Transverse colon (tissue), 4 donors: ENCODE measurements around the gene ZNF728. TPM values are rescaled to one million over a fixed set of nuclear protein-coding genes. Genes with fewer than 3 reads are reported as not detected.
"Not testable (repeated sequence)": the region's sequence is repeated elsewhere in the genome, so short reads cannot be mapped to it uniquely, and the experiment has no call there.

Experiments used
- DNase-seq: peaks from one replicate; pipeline ENCODE4 v3.0.0-alpha.2; 2019
- H3K27ac ChIP-seq, 4 donors: fragments of 200-600 bp; sonication (generic); 2 replicates each; pipeline ENCODE4 v1.5.1; 2016 to 2018; ENCODE audit warnings: inconsistent platforms in 4 of 4
- H3K27me3 ChIP-seq: fragments of 200-600 bp; sonication (generic); 2 replicates; pipeline ENCODE4 v1.5.1; 2017; ENCODE audit warnings: inconsistent platforms
- H3K36me3 ChIP-seq, 4 donors: fragments of 200-600 bp; sonication (generic); 2 replicates each; pipeline ENCODE4 v1.5.1; 2017 to 2019; ENCODE audit warnings: inconsistent platforms in 4 of 4
- H3K4me1 ChIP-seq, 4 donors: fragments of 200-600 bp; sonication (generic); 2 replicates each; pipeline ENCODE4 v1.5.1; 2017 to 2020; ENCODE audit warnings: inconsistent platforms in 4 of 4
- H3K4me3 ChIP-seq, 4 donors: fragments of 200-600 bp; sonication (generic); 1 replicate in 1 of 4; 2 replicates in 3 of 4; pipeline versions ENCODE4 v1.5.1 to v1.6.1; 2017 to 2019; ENCODE audit warnings: inconsistent platforms in 4 of 4
- H3K9me3 ChIP-seq, 2 donors: fragments of 200-600 bp; sonication (generic); 2 replicates each; pipeline ENCODE4 v1.5.1; 2017 to 2019; ENCODE audit warnings: inconsistent platforms in 2 of 2
- EP300 ChIP-seq: sonication (generic); formaldehyde crosslinking; IDR thresholded peaks from one replicate; pipeline ENCODE4 v1.6.1; 2017; ENCODE audit warnings: antibody characterized with exemption, low read depth
- POLR2A ChIP-seq: fragments of 450-650 bp; IDR thresholded peaks from one replicate; pipeline ENCODE4 v1.6.1; 2016; ENCODE audit warnings: antibody characterized with exemption, mild to moderate bottlenecking, moderate library complexity
- POLR2AphosphoS5 ChIP-seq, 3 donors: sonication (generic); formaldehyde crosslinking; IDR thresholded peaks; one replicate each; pipeline ENCODE4 v1.6.1; 2016; ENCODE audit warnings: antibody characterized with exemption in 3 of 3
- WGBS, 2 donors: methylation state at CpG; one replicate each; pipeline ENCODE4 v1.1.5; 2018; ENCODE audit warnings: low coverage in 1 of 2; 5-methylcytosine and 5-hydroxymethylcytosine counted together
- in situ Hi-C, 4 donors: fragments of 200-750 bp; cut with MboI; loops; one replicate each; pipeline versions ENCODE4 v1.15.0 to v1.15.1; 2017; ENCODE audit warnings: low sequenced_read_pairs in 3 of 4, low pct_ligation_motif_present in 1 of 4, low pct_unique_long_range_greater_than_20kb in 1 of 4
- intact Hi-C: fragments of 100-400 bp; cut with DNase I; formaldehyde crosslinking; loops from one replicate; pipeline ENCODE4 v1.15.1; 2023; ENCODE audit warnings: low total_unique reads
- total RNA-seq, 4 donors: library from RNA; depleted of rRNA; stranded (reverse); fragments of >200 nt; gene quantifications; one replicate each; pipeline ENCODE4 v1.1.0, GENCODE V29; 2016
- TF ChIP-seq, protein P1 (sequence below), 5 experiments: fragments of 200-600 bp in 3 of 5; fragments of 450-650 bp in 2 of 5; sonication (generic) in 3 of 5; IDR thresholded peaks; 1 replicate in 2 of 5; 2 replicates in 3 of 5; pipeline ENCODE4 v1.5.1; 2016 to 2017; ENCODE audit warnings: antibody characterized with exemption in 5 of 5, inconsistent platforms in 3 of 5, mild to moderate bottlenecking in 2 of 5, moderate library complexity in 1 of 5

The ZNF728 gene
- total RNA-seq, 4 donors from 2014 or later = 0.96 TPM; not detected in 3

DNA sequence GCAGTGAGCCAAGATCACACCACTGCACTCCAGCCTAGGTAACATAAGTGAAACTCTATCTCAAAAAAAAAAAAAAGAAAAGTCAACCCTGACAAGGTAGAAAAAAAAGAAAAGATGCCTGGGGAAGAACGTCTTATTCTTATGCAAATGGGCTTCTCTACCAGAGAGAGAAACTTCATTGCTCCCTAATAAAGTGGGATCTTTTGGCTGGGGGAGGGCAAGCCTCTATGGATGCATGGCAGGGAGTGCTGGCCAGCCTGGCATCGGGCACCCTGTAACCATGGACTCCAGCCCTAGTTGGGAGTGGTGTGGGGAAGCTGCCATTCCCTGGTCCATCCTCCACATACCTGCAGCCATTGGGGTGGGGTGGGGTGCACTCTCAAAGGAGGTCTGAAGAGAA, 30.7 kb upstream of the ZNF728 start:
- H3K27ac ChIP-seq = no peak overlapping the region
- H3K36me3 ChIP-seq = no peaks in the 10 kb centered on the region
- TF ChIP-seq EP300 = no peak
- TF ChIP-seq POLR2AphosphoS5 (IDR thresholded peaks at IDR 0.05) = no peak
- no peak for TF ChIP-seq POLR2A
- TF ChIP-seq, protein P1, sequence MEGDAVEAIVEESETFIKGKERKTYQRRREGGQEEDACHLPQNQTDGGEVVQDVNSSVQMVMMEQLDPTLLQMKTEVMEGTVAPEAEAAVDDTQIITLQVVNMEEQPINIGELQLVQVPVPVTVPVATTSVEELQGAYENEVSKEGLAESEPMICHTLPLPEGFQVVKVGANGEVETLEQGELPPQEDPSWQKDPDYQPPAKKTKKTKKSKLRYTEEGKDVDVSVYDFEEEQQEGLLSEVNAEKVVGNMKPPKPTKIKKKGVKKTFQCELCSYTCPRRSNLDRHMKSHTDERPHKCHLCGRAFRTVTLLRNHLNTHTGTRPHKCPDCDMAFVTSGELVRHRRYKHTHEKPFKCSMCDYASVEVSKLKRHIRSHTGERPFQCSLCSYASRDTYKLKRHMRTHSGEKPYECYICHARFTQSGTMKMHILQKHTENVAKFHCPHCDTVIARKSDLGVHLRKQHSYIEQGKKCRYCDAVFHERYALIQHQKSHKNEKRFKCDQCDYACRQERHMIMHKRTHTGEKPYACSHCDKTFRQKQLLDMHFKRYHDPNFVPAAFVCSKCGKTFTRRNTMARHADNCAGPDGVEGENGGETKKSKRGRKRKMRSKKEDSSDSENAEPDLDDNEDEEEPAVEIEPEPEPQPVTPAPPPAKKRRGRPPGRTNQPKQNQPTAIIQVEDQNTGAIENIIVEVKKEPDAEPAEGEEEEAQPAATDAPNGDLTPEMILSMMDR (IDR thresholded peaks at IDR 0.05) = no peak
- 54 to 60% methylated on average over 1 to 2 of the region's 2 CpGs for WGBS, 2 donors
- no peak for DNase-seq
- H3K4me1 ChIP-seq = no peaks in the 10 kb centered on the region
- no peaks in the 10 kb centered on the region for H3K9me3 ChIP-seq
- in situ Hi-C loops (no loop called here), intact Hi-C loops (no loop called here)
- no peaks in the 10 kb centered on the region for H3K27me3 ChIP-seq
- no peak overlapping the region for H3K4me3 ChIP-seq

DNA sequence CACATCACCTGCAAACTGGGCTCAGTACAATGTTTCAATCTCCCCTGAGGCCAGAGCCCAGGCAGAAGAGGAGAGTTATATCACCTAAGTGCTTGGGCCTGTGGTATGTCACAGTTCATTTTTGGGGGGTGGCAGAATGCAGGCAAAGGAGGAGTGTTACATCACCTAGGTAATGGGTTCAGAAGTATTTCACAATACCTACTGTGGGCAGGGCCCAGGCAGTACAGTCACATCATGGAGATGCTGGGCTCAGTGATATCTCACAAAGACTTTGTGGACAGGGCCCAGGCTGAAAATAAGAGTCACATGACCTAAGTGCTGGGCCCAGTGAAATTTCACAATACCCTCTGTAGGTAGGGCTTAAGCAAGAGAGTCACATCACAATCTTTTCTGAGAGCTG, 12.7 kb upstream of the ZNF728 start:
- TF ChIP-seq POLR2AphosphoS5 (IDR thresholded peaks at IDR 0.05) (no peak), POLR2A (no peak), EP300 (no peak)
- TF ChIP-seq, protein P1 (IDR thresholded peaks at IDR 0.05) = no peak
- Histone ChIP-seq H3K27me3 (no peaks in the 10 kb centered on the region), H3K36me3 (no peaks in the 10 kb centered on the region), H3K27ac (no peak overlapping the region), H3K4me1 (no peaks in the 10 kb centered on the region), H3K9me3 (peaks cover 0 to 8% of the 10 kb centered on the region in 2 donors), H3K4me3 (no peak overlapping the region)
- in situ Hi-C loops (no loop called here), intact Hi-C loops (no loop called here)
- DNase-seq = no peak

DNA sequence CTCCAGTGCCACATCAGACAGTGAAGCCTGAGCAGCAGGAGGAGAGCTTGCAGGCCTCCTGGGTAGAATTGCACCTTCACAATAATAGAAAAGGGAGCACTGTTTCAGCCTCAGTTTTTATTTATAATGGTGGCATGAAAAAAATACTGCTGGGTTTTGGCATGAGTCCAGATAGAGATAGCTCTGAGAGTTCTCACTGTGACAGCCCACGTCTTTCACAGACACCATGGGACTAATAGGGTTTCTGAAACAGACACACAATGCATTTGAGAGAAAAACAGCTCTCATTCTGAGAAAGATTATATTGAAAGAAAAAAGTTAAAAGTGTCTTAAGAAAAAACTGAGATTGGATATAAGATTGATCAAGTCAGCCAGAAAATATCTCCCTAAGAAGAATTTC, 8.0 kb downstream of the ZNF728 start:
- H3K4me3 ChIP-seq, intact Hi-C loops, H3K36me3 ChIP-seq, DNase-seq, H3K4me1 ChIP-seq, in situ Hi-C loops, H3K27ac ChIP-seq, H3K27me3 ChIP-seq: not testable (repeated sequence)
- peaks cover 27 to 32% of the 10 kb centered on the region in 2 donors for H3K9me3 ChIP-seq
- WGBS, 2 donors = 38% methylated on average over 1 of the region's 1 CpG

GRCh38 chr19:22976248-22976647, 26.7 kb downstream of the ZNF728 start:
- TF ChIP-seq EP300 (no peak), POLR2AphosphoS5 (IDR thresholded peaks at IDR 0.05) (no peak), POLR2A (no peak)
- TF ChIP-seq, protein P1 (IDR thresholded peaks at IDR 0.05) = no peak
- intact Hi-C loops (no loop called here), in situ Hi-C loops (no loop called here)
- Histone ChIP-seq H3K36me3 (peaks cover 0 to 13% (median 3%) of the 10 kb centered on the region in 4 donors), H3K27me3 (no peaks in the 10 kb centered on the region), H3K4me3 (no peak overlapping the region), H3K4me1 (no peaks in the 10 kb centered on the region), H3K9me3 (peaks cover 68 to 92% of the 10 kb centered on the region in 2 donors), H3K27ac (no peak overlapping the region)
- DNase-seq = no peak
- 79 to 86% methylated on average over 2 of the region's 2 CpGs for WGBS, 2 donors

DNA sequence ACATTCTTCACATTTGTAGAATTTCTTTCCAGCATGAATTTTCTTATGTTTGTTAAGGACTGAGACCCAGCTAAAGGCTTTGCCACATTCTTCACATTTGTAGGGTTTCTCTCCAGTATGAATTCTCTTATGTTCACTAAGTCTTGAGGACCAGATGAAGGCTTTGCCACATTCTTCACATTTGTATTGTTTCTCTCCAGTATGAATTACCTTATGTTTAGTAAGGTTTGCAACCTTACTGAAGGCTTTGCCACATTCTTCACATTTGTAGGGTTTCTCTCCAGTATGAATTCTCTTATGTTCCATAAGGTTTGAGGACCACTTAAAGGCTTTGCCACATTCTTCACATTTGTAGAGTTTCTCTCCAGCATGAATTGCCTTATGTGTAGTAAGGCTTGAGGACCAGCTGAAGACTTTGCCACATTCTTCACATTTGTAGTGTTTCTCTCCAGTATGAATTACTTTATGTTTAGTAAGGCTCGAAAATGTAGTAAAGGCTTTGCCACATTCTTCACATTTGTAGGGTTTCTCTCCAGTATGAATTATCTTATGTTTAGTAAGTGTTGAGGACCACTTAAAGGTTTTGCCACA, 27.3 kb downstream of the ZNF728 start:
- H3K4me1 ChIP-seq, intact Hi-C loops, H3K27me3 ChIP-seq, in situ Hi-C loops, DNase-seq, H3K27ac ChIP-seq, H3K4me3 ChIP-seq: not testable (repeated sequence)
- Histone ChIP-seq H3K9me3 (peaks cover 69 to 92% of the 10 kb centered on the region in 2 donors), H3K36me3 (peaks cover 0 to 13% (median 3%) of the 10 kb centered on the region in 4 donors)
- WGBS, 2 donors = 60 to 62% methylated on average over 1 of the region's 1 CpG
